ENCODE results near the gene GPR15LG.

Gene GPR15LG

GRCh38 chr10:84172467-84173356, 889 bp upstream of the GPR15LG start:
- Histone ChIP-seq H3K36me3 (no peaks in the 10 kb centered on the region), H3K4me1 (no peaks in the 10 kb centered on the region), H3K9me3 (no peaks in the 10 kb centered on the region), H3K27me3 (no peaks in the 10 kb centered on the region), H3K4me3 (ENCODE audit: low read depth, low read length) (no peak overlapping the region)
- no peak for TF ChIP-seq CTCF (IDR thresholded peaks at IDR 0.05; ENCODE audit: low read depth, low read length)
- DNase-seq, result no peak

GRCh38 chr10:84175436-84175835, 1.8 kb downstream of the GPR15LG start:
- H3K36me3 ChIP-seq, result no peaks in the 10 kb centered on the region
- no peaks in the 10 kb centered on the region for H3K9me3 ChIP-seq
- H3K4me3 ChIP-seq (ENCODE audit: low read depth, low read length), result no peak overlapping the region
- H3K4me1 ChIP-seq, result no peaks in the 10 kb centered on the region
- TF ChIP-seq CTCF (IDR thresholded peaks at IDR 0.05; ENCODE audit: low read depth, low read length), result no peak
- DNase-seq, result no peak
- H3K27me3 ChIP-seq, result no peaks in the 10 kb centered on the region

GRCh38 chr10:84176351-84176750, 2.8 kb downstream of the GPR15LG start:
- no peaks in the 10 kb centered on the region for H3K27me3 ChIP-seq
- DNase-seq, result no peak
- no peaks in the 10 kb centered on the region for H3K9me3 ChIP-seq
- H3K4me3 ChIP-seq (ENCODE audit: low read depth, low read length), result no peak overlapping the region
- H3K4me1 ChIP-seq, result no peaks in the 10 kb centered on the region
- H3K36me3 ChIP-seq, result no peaks in the 10 kb centered on the region
- TF ChIP-seq CTCF (IDR thresholded peaks at IDR 0.05; ENCODE audit: low read depth, low read length), result no peak

GRCh38 chr10:84176836-84177474, 3.4 kb downstream of the GPR15LG start:
- Histone ChIP-seq H3K27me3 (no peaks in the 10 kb centered on the region), H3K9me3 (no peaks in the 10 kb centered on the region), H3K4me3 (ENCODE audit: low read depth, low read length) (no peak overlapping the region), H3K4me1 (no peaks in the 10 kb centered on the region), H3K36me3 (no peaks in the 10 kb centered on the region)
- TF ChIP-seq CTCF (IDR thresholded peaks at IDR 0.05; ENCODE audit: low read depth, low read length), result no peak
- no peak for DNase-seq

GRCh38 chr10:84177541-84178141, 4.0 kb downstream of the GPR15LG start:
- no peaks in the 10 kb centered on the region for H3K27me3 ChIP-seq
- no peaks in the 10 kb centered on the region for H3K4me1 ChIP-seq
- H3K4me3 ChIP-seq (ENCODE audit: low read depth, low read length), result no peak overlapping the region
- DNase-seq, result no peak
- H3K36me3 ChIP-seq, result no peaks in the 10 kb centered on the region
- H3K9me3 ChIP-seq, result no peaks in the 10 kb centered on the region
- TF ChIP-seq CTCF (IDR thresholded peaks at IDR 0.05; ENCODE audit: low read depth, low read length), result no peak
